ENCODE results near the gene RANGAP1. TPM values are rescaled to one million over a fixed set of nuclear protein-coding genes. Genes with fewer than 3 reads are reported as not detected.

The RANGAP1 gene
- total and polyA plus RNA-seq, 2 donors (not counting 1 experiment from before 2014, with no cell fraction given) = 42.0 to 48.8 TPM

GRCh38 chr22:41203118-41203517, 82.9 kb downstream of the RANGAP1 start:
- no peak overlapping the region for H3K4me3 Mint-ChIP-seq
- H3K27me3 Mint-ChIP-seq = peaks cover 10% of the 10 kb centered on the region
- 93% methylated on average over 2 of the region's 2 CpGs for WGBS (ENCODE audit: insufficient coverage)
- H3K4me2 ChIP-seq (replicated peaks; ENCODE audit: low read depth, low read length, poor library complexity, severe bottlenecking) = no peak overlapping the region
- peaks cover 0 to 14% (median 3%) of the 10 kb centered on the region in 4 experiments for H3K27me3 ChIP-seq (replicated peaks in 1 of 4; ENCODE audit: control extremely low read depth in 1 of 4, control insufficient read depth in 3 of 4, insufficient read depth in 4 of 4, low read length in 3 of 4)
- ATAC-seq (ENCODE audit: low read depth) = no peak
- intact Hi-C loops (cut with micrococcal nuclease) = no loop called here
- peaks cover 35% of the 10 kb centered on the region for H3K4me1 Mint-ChIP-seq
- H3K9me3 ChIP-seq (ENCODE audit: control extremely low read depth in 1 of 3, control insufficient read depth in 2 of 3, insufficient read depth in 1 of 3, low read length in 2 of 3) = no peaks in the 10 kb centered on the region
- no peaks in the 10 kb centered on the region for H4K20me1 ChIP-seq (ENCODE audit: control insufficient read depth, insufficient read depth, low read length, poor library complexity, severe bottlenecking)
- no peak overlapping the region for H3K9ac ChIP-seq (ENCODE audit: low read length)
- no peaks in the 10 kb centered on the region for H3K9me3 Mint-ChIP-seq (ENCODE audit: insufficient read depth)
- DNase-seq = no peak
- H2AFZ ChIP-seq (ENCODE audit: insufficient read depth, low read depth, low read length, poor library complexity, severe bottlenecking) = no peak overlapping the region
- H3K4me1 ChIP-seq (ENCODE audit: control insufficient read depth in 2 of 2, insufficient read depth in 2 of 2, low read length in 2 of 2) = peaks cover 14 to 22% of the 10 kb centered on the region in 2 donors
- H3K79me2 ChIP-seq (ENCODE audit: control insufficient read depth, insufficient read depth, low read length) = peaks cover 23% of the 10 kb centered on the region
- POLR2A ChIA-PET = no interaction called here
- no peak overlapping the region for H3K27ac ChIP-seq (ENCODE audit: low read length in 2 of 2)
- no peak for TF ChIP-seq EZH2 (IDR thresholded peaks at IDR 0.05; ENCODE audit: borderline replicate concordance, insufficient read depth, low read depth, low read length, poor library complexity, severe bottlenecking)
- TF ChIP-seq CTCF (IDR thresholded peaks at IDR 0.05) = no peak
- no peak overlapping the region for H3K4me3 ChIP-seq (ENCODE audit: control extremely low read depth in 1 of 5, extremely low read depth in 1 of 5, insufficient read depth in 1 of 5, low read depth in 2 of 5, low read length in 4 of 5)
- CTCF ChIA-PET = no interaction called here
- no peak overlapping the region for H3K27ac Mint-ChIP-seq
- H3K36me3 ChIP-seq (replicated peaks in 1 of 2; ENCODE audit: control extremely low read depth in 1 of 2, control insufficient read depth in 1 of 2, extremely low read depth in 1 of 2, insufficient read depth in 2 of 2, low read length in 1 of 2) = no peaks in the 10 kb centered on the region

GRCh38 chr22:41201141-41201540, 84.8 kb downstream of the RANGAP1 start:
- Mint-ChIP-seq H3K27me3 (peaks cover 10% of the 10 kb centered on the region), H3K27ac (no peak overlapping the region), H3K9me3 (ENCODE audit: insufficient read depth) (no peaks in the 10 kb centered on the region), H3K4me1 (peaks cover 34% of the 10 kb centered on the region), H3K4me3 (no peak overlapping the region)
- Histone ChIP-seq H2AFZ (ENCODE audit: insufficient read depth, low read depth, low read length, poor library complexity, severe bottlenecking) (no peak overlapping the region), H4K20me1 (ENCODE audit: control insufficient read depth, insufficient read depth, low read length, poor library complexity, severe bottlenecking) (no peaks in the 10 kb centered on the region), H3K9me3 (ENCODE audit: control extremely low read depth in 1 of 3, control insufficient read depth in 2 of 3, insufficient read depth in 1 of 3, low read length in 2 of 3) (no peaks in the 10 kb centered on the region), H3K4me1 (ENCODE audit: control insufficient read depth in 2 of 2, insufficient read depth in 2 of 2, low read length in 2 of 2) (peaks cover 16 to 28% of the 10 kb centered on the region in 2 donors), H3K36me3 (replicated peaks in 1 of 2; ENCODE audit: control extremely low read depth in 1 of 2, control insufficient read depth in 1 of 2, extremely low read depth in 1 of 2, insufficient read depth in 2 of 2, low read length in 1 of 2) (no peaks in the 10 kb centered on the region), H3K79me2 (ENCODE audit: control insufficient read depth, insufficient read depth, low read length) (peaks cover 13% of the 10 kb centered on the region), H3K4me2 (replicated peaks; ENCODE audit: low read depth, low read length, poor library complexity, severe bottlenecking) (no peak overlapping the region), H3K9ac (ENCODE audit: low read length) (no peak overlapping the region), H3K27me3 (replicated peaks in 1 of 4; ENCODE audit: control extremely low read depth in 1 of 4, control insufficient read depth in 3 of 4, insufficient read depth in 4 of 4, low read length in 3 of 4) (peaks cover 0 to 14% (median 3%) of the 10 kb centered on the region in 4 experiments), H3K4me3 (ENCODE audit: control extremely low read depth in 1 of 5, extremely low read depth in 1 of 5, insufficient read depth in 1 of 5, low read depth in 2 of 5, low read length in 4 of 5) (no peak overlapping the region), H3K27ac (ENCODE audit: low read length in 2 of 2) (no peak overlapping the region)
- ChIA-PET CTCF (interaction anchor here (1.2 kb wide), 1 partner anchor 36 kb away, joined by 3 read pairs; no protein-coding TSS in a partner anchor), POLR2A (no interaction called here)
- WGBS (ENCODE audit: insufficient coverage) = 45% methylated on average over 10 of the region's 10 CpGs
- ATAC-seq (ENCODE audit: low read depth) (no peak), DNase-seq (no peak)
- intact Hi-C loops (cut with micrococcal nuclease) = no loop called here
- no peak for TF ChIP-seq EZH2 (IDR thresholded peaks at IDR 0.05; ENCODE audit: borderline replicate concordance, insufficient read depth, low read depth, low read length, poor library complexity, severe bottlenecking)
- no peak for TF ChIP-seq CTCF (IDR thresholded peaks at IDR 0.05)

Data from B cell (primary cell).